AG09309 (cell line): ENCODE data around the gene SLC5A5.

Source experiments
- DNase-seq: peaks from one replicate; pipeline ENCODE4 v3.0.0-alpha.2; 2010; ENCODE audit warnings: low read depth
- H3K4me3 ChIP-seq: 2 replicates; pipeline ENCODE4 v1.5.1; 2011; ENCODE audit warnings: mild to moderate bottlenecking, low read depth, low read length, moderate library complexity; ENCODE audit not compliant: control insufficient read depth
- CTCF ChIP-seq: IDR thresholded peaks from 2 replicates; pipeline ENCODE4 v1.5.1; 2011; ENCODE audit warnings: mild to moderate bottlenecking, low read depth, low read length, inconsistent platforms; ENCODE audit not compliant: insufficient read depth, control insufficient read depth; ENCODE audit errors: missing control alignments

SLC5A5 gene

GRCh38 chr19:17841371-17841809 lies 30.4 kb upstream of the SLC5A5 start:
- no peak for TF ChIP-seq CTCF
- no peak overlapping the region for H3K4me3 ChIP-seq
- no peak for DNase-seq

- no peak for DNase-seq
- H3K4me3 ChIP-seq: peak overlapping the region; percentile 13; the same call in 1 of the 2 replicates
These were observed 29.7 kb upstream of the SLC5A5 start for GRCh38 chr19:17841810-17842662.

GRCh38 chr19:17842663-17843291 lies 29.0 kb upstream of the SLC5A5 start:
- H3K4me3 ChIP-seq: peak overlapping the region; percentile 13; the same call in 1 of the 2 replicates
- DNase-seq: no peak
- no peak for TF ChIP-seq CTCF

More at GRCh38 chr19:17841810-17842662, 29.7 kb upstream of the SLC5A5 start:
- TF ChIP-seq CTCF: no peak

- no peak for TF ChIP-seq CTCF
- DNase-seq: no peak
- no peak overlapping the region for H3K4me3 ChIP-seq
These were observed 28.4 kb upstream of the SLC5A5 start for GRCh38 chr19:17843292-17843827.

- DNase-seq: no peak
- no peak overlapping the region for H3K4me3 ChIP-seq
- TF ChIP-seq CTCF: no peak
These were observed 27.7 kb upstream of the SLC5A5 start for GRCh38 chr19:17843908-17844490.

- no peak for TF ChIP-seq CTCF
- no peak for DNase-seq
- H3K4me3 ChIP-seq: no peak overlapping the region
These were observed 25.6 kb upstream of the SLC5A5 start for GRCh38 chr19:17846146-17846545.
